ENCODE data around the gene RFESD. TPM values are rescaled to one million over a fixed set of nuclear protein-coding genes. Genes with fewer than 3 reads are reported as not detected.

The RFESD gene
- total and polyA plus RNA-seq, 2 of the 8 experiments (the other 6 are each of a cell fraction or from before 2014, with no cell fraction given) = 1.7 to 2.0 TPM

DNA sequence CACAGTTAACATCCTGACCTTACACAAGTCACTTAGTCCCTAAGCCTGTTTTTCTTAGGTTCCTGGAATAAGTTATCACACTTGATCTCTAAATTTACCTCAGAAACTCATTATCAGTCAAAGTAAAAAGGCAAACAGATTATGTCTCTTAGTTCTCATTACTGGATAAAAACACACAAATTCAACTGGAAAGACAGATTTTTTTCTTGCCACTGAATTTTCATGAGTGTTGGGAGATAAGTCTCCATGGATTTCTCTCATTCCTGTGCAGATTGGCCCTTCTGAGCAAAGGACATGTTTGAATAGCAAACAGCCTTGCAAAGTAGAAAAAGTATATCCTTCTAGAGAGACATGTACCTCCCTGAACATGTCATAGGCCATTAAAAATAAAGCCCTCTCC, 26.1 kb downstream of the RFESD start:
- no peaks in the 10 kb centered on the region for H3K4me1 ChIP-seq (replicated peaks in 1 of 4; ENCODE audit: control insufficient read depth in 3 of 4, insufficient read depth in 4 of 4, low read length in 3 of 4)
- no peak overlapping the region for H3K14ac ChIP-seq (ENCODE audit: insufficient read length)
- DNase-seq (ENCODE audit: low read depth in 1 of 2, low spot score in 2 of 2) (no peak), FAIRE-seq (no peak)
- H3K27me3 ChIP-seq (replicated peaks in 1 of 4; ENCODE audit: control insufficient read depth in 3 of 4, extremely low read depth in 1 of 4, insufficient read depth in 3 of 4, low read length in 3 of 4) = no peaks in the 10 kb centered on the region
- no peak overlapping the region for H2BK12ac ChIP-seq (ENCODE audit: low read depth, low read length)
- H3K4me2 ChIP-seq (ENCODE audit: insufficient read depth in 1 of 2, low read depth in 2 of 2, low read length in 2 of 2) = no peak overlapping the region
- no peak overlapping the region for H2BK5ac ChIP-seq (ENCODE audit: low read depth, low read length)
- POLR2A ChIA-PET (ENCODE audit: partially characterized antibody) = no interaction called here
- no peaks in the 10 kb centered on the region for H3K79me1 ChIP-seq (ENCODE audit: low read depth, low read length)
- H3K79me2 ChIP-seq (ENCODE audit: control insufficient read depth in 1 of 2, insufficient read depth in 2 of 2, low read length in 2 of 2) = no peaks in the 10 kb centered on the region
- H2AFZ ChIP-seq (ENCODE audit: low read length) = no peak overlapping the region
- no peak overlapping the region for H2BK15ac ChIP-seq (ENCODE audit: low read length)
- no peaks in the 10 kb centered on the region for H3K36me3 ChIP-seq (ENCODE audit: control insufficient read depth in 2 of 4, insufficient read depth in 4 of 4, low read length in 3 of 4)
- H4K5ac ChIP-seq (ENCODE audit: insufficient read length, low read depth, low read length) = no peak overlapping the region
- H2BK20ac ChIP-seq (ENCODE audit: low read length) = no peak overlapping the region
- H3K56ac ChIP-seq (replicated peaks; ENCODE audit: insufficient read length, low read depth, low read length) = no peak overlapping the region
- no peaks in the 10 kb centered on the region for H4K20me1 ChIP-seq (replicated peaks in 1 of 2; ENCODE audit: control insufficient read depth in 1 of 2, insufficient read depth in 2 of 2, low read length in 2 of 2)
- H3K4ac ChIP-seq (replicated peaks; ENCODE audit: insufficient read length, low read depth, low read length) = no peak overlapping the region
- no peak overlapping the region for H4K91ac ChIP-seq (replicated peaks; ENCODE audit: insufficient read length, low read length)
- CTCF ChIA-PET (ENCODE audit: partially characterized antibody) = interaction anchor here (3.1 kb wide), 1 partner anchor 7 kb away, joined by 20 read pairs; no protein-coding TSS in a partner anchor
- H2BK120ac ChIP-seq (replicated peaks; ENCODE audit: low read depth, low read length) = no peak overlapping the region
- H3K9me3 ChIP-seq (ENCODE audit: insufficient read depth in 2 of 2, low read depth in 1 of 2, low read length in 1 of 2) = no peaks in the 10 kb centered on the region
- TF ChIP-seq SIN3A (conservative IDR thresholded peaks at IDR 0.05 in 1 of 2, IDR thresholded peaks at IDR 0.05 in 1 of 2; ENCODE audit: low read depth in 1 of 2, low read length in 2 of 2) (no peak), CHD2 (IDR thresholded peaks at IDR 0.05; ENCODE audit: low read length) (no peak), MAX (IDR thresholded peaks at IDR 0.05) (no peak), TAF7 (optimal IDR thresholded peaks at IDR 0.05; ENCODE audit: borderline replicate concordance, low read depth, low read length) (no peak), E2F6 (IDR thresholded peaks at IDR 0.05) (no peak)
- TF ChIP-seq, protein P1, sequence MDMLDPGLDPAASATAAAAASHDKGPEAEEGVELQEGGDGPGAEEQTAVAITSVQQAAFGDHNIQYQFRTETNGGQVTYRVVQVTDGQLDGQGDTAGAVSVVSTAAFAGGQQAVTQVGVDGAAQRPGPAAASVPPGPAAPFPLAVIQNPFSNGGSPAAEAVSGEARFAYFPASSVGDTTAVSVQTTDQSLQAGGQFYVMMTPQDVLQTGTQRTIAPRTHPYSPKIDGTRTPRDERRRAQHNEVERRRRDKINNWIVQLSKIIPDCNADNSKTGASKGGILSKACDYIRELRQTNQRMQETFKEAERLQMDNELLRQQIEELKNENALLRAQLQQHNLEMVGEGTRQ (IDR thresholded peaks at IDR 0.05; ENCODE audit: low read length) = no peak
- no peak overlapping the region for H3K4me3 ChIP-seq (ENCODE audit: extremely low read depth in 1 of 4, insufficient read depth in 2 of 4, low read depth in 3 of 4, low read length in 4 of 4)
- H3K23me2 ChIP-seq (ENCODE audit: low read depth, low read length) = no peaks in the 10 kb centered on the region; the same call in 1 of the 2 replicates
- H4K8ac ChIP-seq (ENCODE audit: extremely low read depth, insufficient read depth, low read length) = no peak overlapping the region
- H3K23ac ChIP-seq (ENCODE audit: insufficient read length) = no peak overlapping the region
- no peak overlapping the region for H3K18ac ChIP-seq (ENCODE audit: extremely low read depth, low read length)
- no peak overlapping the region for H3K9ac ChIP-seq (replicated peaks in 1 of 4; ENCODE audit: extremely low read depth in 1 of 4, low read depth in 3 of 4, low read length in 3 of 4)
- no peak overlapping the region for H3K27ac ChIP-seq (ENCODE audit: low read depth, low read length)
- H2AK5ac ChIP-seq (ENCODE audit: low read depth, low read length) = no peak overlapping the region

Data from H1 (cell line).